Measurements from ENCODE around the gene BDKRB1. TPM values are rescaled to one million over a fixed set of nuclear protein-coding genes. Genes with fewer than 3 reads are reported as not detected.

Gene BDKRB1
- total RNA-seq, 4 donors from 2014 or later, result 2.2 to 3.4 (median 2.8) TPM

- peaks cover 0 to 3% (median 0%) of the 10 kb centered on the region in 4 donors for H3K4me1 ChIP-seq
- no peak for TF ChIP-seq POLR2A (IDR thresholded peaks at IDR 0.05)
- no peak for TF ChIP-seq CTCF (IDR thresholded peaks at IDR 0.05)
- no peak overlapping the region for H3K4me3 ChIP-seq
- no peaks in the 10 kb centered on the region for H3K27me3 ChIP-seq
- peaks cover 0 to 82% (median 0%) of the 10 kb centered on the region in 3 donors for H3K36me3 ChIP-seq
- no peak overlapping the region for H3K27ac ChIP-seq
- DNase-seq, result no peak
- H3K9me3 ChIP-seq, result no peaks in the 10 kb centered on the region
Measured at GRCh38 chr14:96303981-96304380, 48.0 kb downstream of the BDKRB1 start.

- no peaks in the 10 kb centered on the region for H3K9me3 ChIP-seq
- H3K4me3 ChIP-seq, result no peak overlapping the region
- no peak for TF ChIP-seq POLR2A (IDR thresholded peaks at IDR 0.05)
- TF ChIP-seq CTCF (IDR thresholded peaks at IDR 0.05), result no peak
- H3K27ac ChIP-seq, result no peak overlapping the region
- no peaks in the 10 kb centered on the region for H3K27me3 ChIP-seq
- peaks cover 0 to 75% (median 0%) of the 10 kb centered on the region in 3 donors for H3K36me3 ChIP-seq
- H3K4me1 ChIP-seq, result peaks cover 0 to 3% (median 0%) of the 10 kb centered on the region in 4 donors
- no peak for DNase-seq
Measured at GRCh38 chr14:96304956-96305355, 48.9 kb downstream of the BDKRB1 start.

GRCh38 chr14:96307434-96307833, 51.4 kb downstream of the BDKRB1 start:
- H3K4me3 ChIP-seq, result no peak overlapping the region
- H3K4me1 ChIP-seq, result peaks cover 0 to 11% (median 0%) of the 10 kb centered on the region in 4 donors
- H3K27ac ChIP-seq, result peak overlapping the region in 1 of 4 donors; percentile 5
- no peaks in the 10 kb centered on the region for H3K27me3 ChIP-seq
- H3K9me3 ChIP-seq, result no peaks in the 10 kb centered on the region
- peaks cover 0 to 70% (median 0%) of the 10 kb centered on the region in 3 donors for H3K36me3 ChIP-seq
- TF ChIP-seq CTCF (IDR thresholded peaks at IDR 0.05), result peak in 1 of 6 experiments; percentile 12
- TF ChIP-seq POLR2A (IDR thresholded peaks at IDR 0.05), result no peak
- no peak for DNase-seq

GRCh38 chr14:96309133-96309895, 53.3 kb downstream of the BDKRB1 start:
- H3K4me3 ChIP-seq, result peak overlapping the region in 1 of 4 donors; percentile 12
- peaks cover 0 to 62% (median 0%) of the 10 kb centered on the region in 3 donors for H3K36me3 ChIP-seq
- peak in 1 of 3 donors; percentile 58 for DNase-seq

GRCh38 chr14:96309896-96310330, 53.9 kb downstream of the BDKRB1 start:
- DNase-seq, result no peak
- Histone ChIP-seq H3K4me1 (peaks cover 0 to 11% (median 0%) of the 10 kb centered on the region in 4 donors), H3K27me3 (no peaks in the 10 kb centered on the region), H3K9me3 (no peaks in the 10 kb centered on the region), H3K27ac (peak overlapping the region in 3 of 4 donors; percentile 21 to 79 (median 59)), H3K4me3 (no peak overlapping the region), H3K36me3 (peaks cover 0 to 62% (median 0%) of the 10 kb centered on the region in 3 donors)
- TF ChIP-seq POLR2A (IDR thresholded peaks at IDR 0.05) (no peak), CTCF (IDR thresholded peaks at IDR 0.05) (no peak)

More at GRCh38 chr14:96309133-96309895, 53.3 kb downstream of the BDKRB1 start:
- TF ChIP-seq POLR2A (IDR thresholded peaks at IDR 0.05), result peak in 1 of 2 donors; percentile 49
- TF ChIP-seq CTCF (IDR thresholded peaks at IDR 0.05), result peak in 1 of 6 experiments; percentile 12
- Histone ChIP-seq H3K4me1 (peaks cover 0 to 11% (median 0%) of the 10 kb centered on the region in 4 donors), H3K27ac (peak overlapping the region in 3 of 4 donors; percentile 21 to 79 (median 59)), H3K9me3 (no peaks in the 10 kb centered on the region), H3K27me3 (no peaks in the 10 kb centered on the region)

Measured in Peyer's patch (tissue), 4 donors.